ENCODE measurements around the gene CIBAR2. TPM values are rescaled to one million over a fixed set of nuclear protein-coding genes. Genes with fewer than 3 reads are reported as not detected.

Gene CIBAR2
- total and polyA plus RNA-seq, 9 of the 15 experiments (the other 6 are each of a cell fraction or from before 2014, with no cell fraction given) = not detected

- TF ChIP-seq ZBTB40 (IDR thresholded peaks at IDR 0.05) = peak; percentile 79
- TF ChIP-seq ZBTB40 (CRISPR knock-in tag; IDR thresholded peaks at IDR 0.05) = no peak
- peak; percentile 40 to 47; a peak in 2 of 4 replicates for TF ChIP-seq SIX5 (IDR thresholded peaks at IDR 0.05; ENCODE audit: borderline replicate concordance in 1 of 2, insufficient read depth in 1 of 2, low read depth in 1 of 2, low read length in 2 of 2)
- no peak for TF ChIP-seq ZNF232 (CRISPR knock-in tag; IDR thresholded peaks at IDR 0.05)
- no peak for TF ChIP-seq BHLHE40 (IDR thresholded peaks at IDR 0.05; ENCODE audit: low read length)
These were observed 45.8 kb upstream of the CIBAR2 start (continued) for GRCh38 chr16:85157813-85158742.

All from K562 (cell line).